HepG2 (cell line): Measurements from ENCODE around the gene LSM3.

Experiments used
- CHD2 ChIP-seq: IDR thresholded peaks from 2 replicates; pipeline ENCODE4 v1.6.1; 2011; ENCODE audit warnings: low read depth, low read length, improper control_type of control experiment
- CTCF ChIP-seq: sonication (generic); formaldehyde crosslinking; IDR thresholded peaks from 2 replicates; pipeline ENCODE4 v1.5.0; 2020; ENCODE audit warnings: mild to moderate bottlenecking, missing genetic modification reagents, moderate library complexity
- FLYWCH1 ChIP-seq: sonication (generic); formaldehyde crosslinking; IDR thresholded peaks from 2 replicates; pipeline ENCODE4 v1.8.1; 2023; ENCODE audit warnings: mild to moderate bottlenecking, missing genetic modification reagents
- GLI4 ChIP-seq: sonication (generic); formaldehyde crosslinking; IDR thresholded peaks from 2 replicates; pipeline ENCODE4 v1.5.1; 2020; ENCODE audit warnings: missing genetic modification reagents, mild to moderate bottlenecking, moderate library complexity, borderline replicate concordance
- KMT2A ChIP-seq: sonication (generic); formaldehyde crosslinking; IDR thresholded peaks from 2 replicates; pipeline ENCODE4 v1.4.0; 2020; ENCODE audit warnings: missing genetic modification reagents
- ZNF24 ChIP-seq: fragments of 450-650 bp; IDR thresholded peaks from 2 replicates; pipeline ENCODE4 v1.6.1; 2017; ENCODE audit warnings: antibody characterized with exemption, mild to moderate bottlenecking
- ZNF280B ChIP-seq: sonication (generic); formaldehyde crosslinking; IDR thresholded peaks from 2 replicates; pipeline ENCODE4 v1.5.0; 2020; ENCODE audit warnings: missing genetic modification reagents, mild to moderate bottlenecking, borderline replicate concordance
- ZNF382 ChIP-seq: sonication (generic); formaldehyde crosslinking; IDR thresholded peaks from 2 replicates; pipeline ENCODE4 v1.5.0; 2020; ENCODE audit warnings: missing genetic modification reagents, mild to moderate bottlenecking, borderline replicate concordance
- ZNF530 ChIP-seq: sonication (generic); formaldehyde crosslinking; IDR thresholded peaks from 2 replicates; pipeline ENCODE4 v1.5.0; 2020; ENCODE audit warnings: low read depth, mild to moderate bottlenecking, missing genetic modification reagents
- TF ChIP-seq, protein P1 (sequence below): sonication (generic); formaldehyde crosslinking; IDR thresholded peaks from 2 replicates; pipeline ENCODE4 v1.9.0; 2021; ENCODE audit warnings: missing genetic modification reagents, borderline replicate concordance

GRCh38 chr3:14210843-14211594 is 32.4 kb downstream of the LSM3 start:
- TF ChIP-seq FLYWCH1 (CRISPR knock-in tag) (no peak), ZNF24 (no peak), ZNF530 (CRISPR knock-in tag) (no peak), CHD2 (no peak), GLI4 (CRISPR knock-in tag) (no peak), ZNF382 (CRISPR knock-in tag) (no peak), KMT2A (CRISPR knock-in tag) (no peak), CTCF (no peak), ZNF280B (CRISPR knock-in tag) (no peak)
- TF ChIP-seq, protein P1, sequence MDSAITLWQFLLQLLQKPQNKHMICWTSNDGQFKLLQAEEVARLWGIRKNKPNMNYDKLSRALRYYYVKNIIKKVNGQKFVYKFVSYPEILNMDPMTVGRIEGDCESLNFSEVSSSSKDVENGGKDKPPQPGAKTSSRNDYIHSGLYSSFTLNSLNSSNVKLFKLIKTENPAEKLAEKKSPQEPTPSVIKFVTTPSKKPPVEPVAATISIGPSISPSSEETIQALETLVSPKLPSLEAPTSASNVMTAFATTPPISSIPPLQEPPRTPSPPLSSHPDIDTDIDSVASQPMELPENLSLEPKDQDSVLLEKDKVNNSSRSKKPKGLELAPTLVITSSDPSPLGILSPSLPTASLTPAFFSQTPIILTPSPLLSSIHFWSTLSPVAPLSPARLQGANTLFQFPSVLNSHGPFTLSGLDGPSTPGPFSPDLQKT (CRISPR knock-in tag), result no peak
